SU-DHL-6 (cell line): Measurements from ENCODE around the gene TNFRSF9.

ENCODE experiments used
- H2AFZ ChIP-seq: fragments of 200-600 bp; sonication (generic); 2 replicates; pipeline ENCODE4 v1.6.1; 2014; ENCODE audit warnings: low read depth, mild to moderate bottlenecking, moderate library complexity, mixed read lengths, antibody characterized with exemption, low read length; ENCODE audit not compliant: severe bottlenecking
- H3F3A ChIP-seq: fragments of 200-600 bp; shearing (Covaris generic); 2 replicates; pipeline ENCODE4 v1.6.0; 2016; ENCODE audit warnings: antibody characterized with exemption, mild to moderate bottlenecking; ENCODE audit not compliant: insufficient read depth
- H3K27ac ChIP-seq: fragments of 200-600 bp; sonication (generic); 2 replicates; pipeline ENCODE4 v1.5.1; 2016; ENCODE audit warnings: low read depth, mild to moderate bottlenecking, low read length, moderate library complexity, mixed read lengths
- H3K27me3 ChIP-seq: fragments of 200-600 bp; sonication (generic), shearing (Covaris generic); 2 replicates; pipeline ENCODE4 v1.6.0; 2014; ENCODE audit warnings: mild to moderate bottlenecking, low read length
- H3K36me3 ChIP-seq: fragments of 200-600 bp; sonication (generic); 2 replicates; pipeline ENCODE4 v1.6.1; 2014; ENCODE audit warnings: mild to moderate bottlenecking, low read length, mixed read lengths
- H3K4me2 ChIP-seq: fragments of 300-600, 200-600 bp; shearing (Covaris generic), sonication (generic); 2 replicates; pipeline ENCODE4 v1.6.0; 2014; ENCODE audit warnings: low read length, low read depth, mild to moderate bottlenecking; ENCODE audit not compliant: poor library complexity, severe bottlenecking
- H3K4me3 ChIP-seq: fragments of 200-600 bp; sonication (generic); 2 replicates; pipeline ENCODE4 v1.5.1; 2014; ENCODE audit warnings: antibody characterized with exemption, low read length, mild to moderate bottlenecking, mixed read lengths; ENCODE audit not compliant: insufficient read depth, poor library complexity, severe bottlenecking
- H3K79me2 ChIP-seq: fragments of 200-600 bp; sonication (generic); 2 replicates; pipeline ENCODE4 v1.6.1; 2014; ENCODE audit warnings: mild to moderate bottlenecking, low read length, moderate library complexity; ENCODE audit not compliant: insufficient read depth
- H3K9ac ChIP-seq: fragments of 200-600 bp; sonication (generic); 2 replicates; pipeline ENCODE4 v1.7.0; 2014; ENCODE audit warnings: mild to moderate bottlenecking, low read length
- H3K9me2 ChIP-seq: fragments of 200-600 bp; sonication (generic); replicated peaks from 2 replicates; pipeline ENCODE4 v1.6.1; 2014; ENCODE audit warnings: low read length; ENCODE audit not compliant: insufficient read depth
- H3K9me3 ChIP-seq: fragments of 200-600 bp; sonication (generic); 2 replicates; pipeline ENCODE4 v1.6.1; 2014; ENCODE audit warnings: low read length, mixed read lengths; ENCODE audit not compliant: insufficient read depth
- H4K20me1 ChIP-seq: fragments of 200-600 bp; sonication (generic); 2 replicates; pipeline ENCODE4 v1.6.1; 2014; ENCODE audit warnings: low read depth, mild to moderate bottlenecking, antibody characterized with exemption, low read length, moderate library complexity, mixed read lengths
- CTCF ChIP-seq: fragments of 200-600 bp; sonication (generic); IDR thresholded peaks from one replicate; pipeline ENCODE4 v1.5.1; 2017; ENCODE audit warnings: antibody characterized with exemption, mild to moderate bottlenecking, low read length, moderate library complexity; ENCODE audit not compliant: insufficient read depth, poor library complexity, severe bottlenecking
- EZH2phosphoT487 ChIP-seq: fragments of 200-600 bp; sonication (generic), shearing (Covaris generic); conservative IDR thresholded peaks from 2 replicates; pipeline ENCODE4 v1.6.1; 2018; ENCODE audit warnings: mild to moderate bottlenecking, antibody characterized with exemption, low read length, moderate library complexity, mixed read lengths

TNFRSF9 gene

GRCh38 chr1:7898962-7899361, 41.7 kb downstream of the TNFRSF9 start:
- Histone ChIP-seq H3K27ac (no peak overlapping the region), H3K79me2 (no peaks in the 10 kb centered on the region), H3K27me3 (no peaks in the 10 kb centered on the region), H3K9me2 (no peaks in the 10 kb centered on the region), H2AFZ (no peak overlapping the region), H3K4me2 (no peak overlapping the region), H3F3A (no peaks in the 10 kb centered on the region), H4K20me1 (no peaks in the 10 kb centered on the region), H3K4me3 (no peak overlapping the region), H3K9ac (no peak overlapping the region), H3K9me3 (no peaks in the 10 kb centered on the region), H3K36me3 (no peaks in the 10 kb centered on the region)
- TF ChIP-seq EZH2phosphoT487 (no peak), CTCF (no peak)

- Histone ChIP-seq H4K20me1 (no peaks in the 10 kb centered on the region), H3K4me2 (no peak overlapping the region), H3K9me3 (no peaks in the 10 kb centered on the region), H3K27me3 (no peaks in the 10 kb centered on the region), H3K9ac (no peak overlapping the region), H3K36me3 (no peaks in the 10 kb centered on the region), H3K9me2 (no peaks in the 10 kb centered on the region), H3K4me3 (no peak overlapping the region), H3K79me2 (no peaks in the 10 kb centered on the region), H2AFZ (no peak overlapping the region), H3F3A (no peaks in the 10 kb centered on the region), H3K27ac (no peak overlapping the region)
- TF ChIP-seq CTCF, result no peak
- no peak for TF ChIP-seq EZH2phosphoT487
Observed at GRCh38 chr1:7896994-7897393, 43.6 kb downstream of the TNFRSF9 start.

GRCh38 chr1:7893529-7894180, 47.0 kb downstream of the TNFRSF9 start:
- H3K79me2 ChIP-seq, result no peaks in the 10 kb centered on the region
- H3K9ac ChIP-seq, result no peak overlapping the region
- H3K4me3 ChIP-seq, result no peak overlapping the region
- no peaks in the 10 kb centered on the region for H3K9me2 ChIP-seq
- H3K27me3 ChIP-seq, result no peaks in the 10 kb centered on the region
- no peak overlapping the region for H2AFZ ChIP-seq
- H3K36me3 ChIP-seq, result no peaks in the 10 kb centered on the region
- H4K20me1 ChIP-seq, result no peaks in the 10 kb centered on the region
- no peaks in the 10 kb centered on the region for H3F3A ChIP-seq
- no peak overlapping the region for H3K4me2 ChIP-seq
- no peaks in the 10 kb centered on the region for H3K9me3 ChIP-seq
- H3K27ac ChIP-seq, result no peak overlapping the region
- TF ChIP-seq CTCF (no peak), EZH2phosphoT487 (no peak)
